ENCODE measurements around the gene SSC5D. TPM values are rescaled to one million over a fixed set of nuclear protein-coding genes. Genes with fewer than 3 reads are reported as not detected.

Gene SSC5D
- polyA plus RNA-seq, 1 donor: 4.0 TPM

- no peaks in the 10 kb centered on the region for H3K27me3 ChIP-seq (ENCODE audit: control insufficient read depth, insufficient read depth, low read length)
- no peaks in the 10 kb centered on the region for H3K9me3 ChIP-seq (ENCODE audit: control insufficient read depth, low read depth, low read length)
- DNase-seq: no peak
- H3K27ac ChIP-seq (ENCODE audit: low read length): no peak overlapping the region
- H3K4me3 ChIP-seq (ENCODE audit: low read length): no peak overlapping the region
- H3K36me3 ChIP-seq (ENCODE audit: control insufficient read depth, insufficient read depth, low read length): no peaks in the 10 kb centered on the region
- peaks cover 3% of the 10 kb centered on the region for H3K4me1 ChIP-seq (ENCODE audit: control insufficient read depth, insufficient read depth, low read length)
- WGBS (ENCODE audit: insufficient coverage, low lambda C conversion rate): no CpG with 5 or more reads among the region's 10 CpGs
Observed at GRCh38 chr19:55519451-55520311, 31.4 kb downstream of the SSC5D start.

- Histone ChIP-seq H3K36me3 (ENCODE audit: control insufficient read depth, insufficient read depth, low read length) (no peaks in the 10 kb centered on the region), H3K4me3 (ENCODE audit: low read length) (no peak overlapping the region), H3K27ac (ENCODE audit: low read length) (no peak overlapping the region), H3K9me3 (ENCODE audit: control insufficient read depth, low read depth, low read length) (no peaks in the 10 kb centered on the region), H3K27me3 (ENCODE audit: control insufficient read depth, insufficient read depth, low read length) (no peaks in the 10 kb centered on the region), H3K4me1 (ENCODE audit: control insufficient read depth, insufficient read depth, low read length) (peaks cover 3% of the 10 kb centered on the region)
- whole genome bisulfite sequencing (ENCODE audit: insufficient coverage, low lambda C conversion rate): no CpG with 5 or more reads among the region's 14 CpGs
- DNase-seq: no peak
Observed at GRCh38 chr19:55520691-55521292, 32.6 kb downstream of the SSC5D start.

- DNase-seq: no peak
- Histone ChIP-seq H3K27me3 (ENCODE audit: control insufficient read depth, insufficient read depth, low read length) (peaks cover 5% of the 10 kb centered on the region), H3K9me3 (ENCODE audit: control insufficient read depth, low read depth, low read length) (no peaks in the 10 kb centered on the region), H3K4me3 (ENCODE audit: low read length) (no peak overlapping the region), H3K27ac (ENCODE audit: low read length) (no peak overlapping the region), H3K4me1 (ENCODE audit: control insufficient read depth, insufficient read depth, low read length) (peaks cover 9% of the 10 kb centered on the region), H3K36me3 (ENCODE audit: control insufficient read depth, insufficient read depth, low read length) (no peaks in the 10 kb centered on the region)
- WGBS (ENCODE audit: insufficient coverage, low lambda C conversion rate): 0% methylated on average over 1 of the region's 29 CpGs
Observed at GRCh38 chr19:55525289-55526101, 37.3 kb downstream of the SSC5D start.

GRCh38 chr19:55526216-55527196 lies 38.3 kb downstream of the SSC5D start:
- H3K27ac ChIP-seq (ENCODE audit: low read length): no peak overlapping the region
- H3K9me3 ChIP-seq (ENCODE audit: control insufficient read depth, low read depth, low read length): no peaks in the 10 kb centered on the region
- peaks cover 9% of the 10 kb centered on the region for H3K4me1 ChIP-seq (ENCODE audit: control insufficient read depth, insufficient read depth, low read length)
- no peak overlapping the region for H3K4me3 ChIP-seq (ENCODE audit: low read length)
- WGBS (ENCODE audit: insufficient coverage, low lambda C conversion rate): no CpG with 5 or more reads among the region's 35 CpGs
- H3K36me3 ChIP-seq (ENCODE audit: control insufficient read depth, insufficient read depth, low read length): no peaks in the 10 kb centered on the region
- H3K27me3 ChIP-seq (ENCODE audit: control insufficient read depth, insufficient read depth, low read length): peaks cover 5% of the 10 kb centered on the region
- DNase-seq: peak; percentile 23 to 65

GRCh38 chr19:55527197-55528029 lies 39.2 kb downstream of the SSC5D start:
- H3K4me3 ChIP-seq (ENCODE audit: low read length): no peak overlapping the region
- WGBS (ENCODE audit: insufficient coverage, low lambda C conversion rate): no CpG with 5 or more reads among the region's 22 CpGs

GRCh38 chr19:55528030-55528803 lies 40.0 kb downstream of the SSC5D start:
- H3K4me3 ChIP-seq (ENCODE audit: low read length): no peak overlapping the region

More at GRCh38 chr19:55527197-55528029, 39.2 kb downstream of the SSC5D start:
- H3K27me3 ChIP-seq (ENCODE audit: control insufficient read depth, insufficient read depth, low read length): peaks cover 5% of the 10 kb centered on the region
- DNase-seq: no peak
- no peaks in the 10 kb centered on the region for H3K9me3 ChIP-seq (ENCODE audit: control insufficient read depth, low read depth, low read length)
- no peaks in the 10 kb centered on the region for H3K36me3 ChIP-seq (ENCODE audit: control insufficient read depth, insufficient read depth, low read length)
- H3K4me1 ChIP-seq (ENCODE audit: control insufficient read depth, insufficient read depth, low read length): peaks cover 9% of the 10 kb centered on the region
- no peak overlapping the region for H3K27ac ChIP-seq (ENCODE audit: low read length)

GRCh38 chr19:55529636-55530234 lies 41.5 kb downstream of the SSC5D start:
- no peak for DNase-seq
- H3K4me3 ChIP-seq (ENCODE audit: low read length): no peak overlapping the region
- no peaks in the 10 kb centered on the region for H3K36me3 ChIP-seq (ENCODE audit: control insufficient read depth, insufficient read depth, low read length)
- H3K4me1 ChIP-seq (ENCODE audit: control insufficient read depth, insufficient read depth, low read length): peaks cover 9% of the 10 kb centered on the region
- no peak overlapping the region for H3K27ac ChIP-seq (ENCODE audit: low read length)
- peaks cover 5% of the 10 kb centered on the region for H3K27me3 ChIP-seq (ENCODE audit: control insufficient read depth, insufficient read depth, low read length)
- no peaks in the 10 kb centered on the region for H3K9me3 ChIP-seq (ENCODE audit: control insufficient read depth, low read depth, low read length)
- no CpG with 5 or more reads among the region's 56 CpGs for WGBS (ENCODE audit: insufficient coverage, low lambda C conversion rate)

More at GRCh38 chr19:55528030-55528803, 40.0 kb downstream of the SSC5D start:
- Histone ChIP-seq H3K4me1 (ENCODE audit: control insufficient read depth, insufficient read depth, low read length) (peaks cover 9% of the 10 kb centered on the region), H3K9me3 (ENCODE audit: control insufficient read depth, low read depth, low read length) (no peaks in the 10 kb centered on the region), H3K27ac (ENCODE audit: low read length) (no peak overlapping the region), H3K27me3 (ENCODE audit: control insufficient read depth, insufficient read depth, low read length) (peaks cover 5% of the 10 kb centered on the region), H3K36me3 (ENCODE audit: control insufficient read depth, insufficient read depth, low read length) (no peaks in the 10 kb centered on the region)
- peak in 1 of 2 donors; percentile 30 for DNase-seq
- WGBS (ENCODE audit: insufficient coverage, low lambda C conversion rate): 50% methylated on average over 3 of the region's 15 CpGs

- Histone ChIP-seq H3K4me3 (ENCODE audit: low read length) (no peak overlapping the region), H3K27me3 (ENCODE audit: control insufficient read depth, insufficient read depth, low read length) (peaks cover 5% of the 10 kb centered on the region), H3K9me3 (ENCODE audit: control insufficient read depth, low read depth, low read length) (no peaks in the 10 kb centered on the region), H3K27ac (ENCODE audit: low read length) (no peak overlapping the region), H3K36me3 (ENCODE audit: control insufficient read depth, insufficient read depth, low read length) (no peaks in the 10 kb centered on the region), H3K4me1 (ENCODE audit: control insufficient read depth, insufficient read depth, low read length) (peaks cover 7% of the 10 kb centered on the region)
- no peak for DNase-seq
- no CpG with 5 or more reads among the region's 26 CpGs for WGBS (ENCODE audit: insufficient coverage, low lambda C conversion rate)
Observed at GRCh38 chr19:55530996-55531395, 42.8 kb downstream of the SSC5D start.
